HG03342 (cell line): ENCODE measurements around the gene ETV6.
"Not testable (repeated sequence)": the region's sequence is repeated elsewhere in the genome, so short reads cannot be mapped to it uniquely, and the experiment has no call there.

Source experiments
- ATAC-seq: cut with Tn5 transposase; IDR thresholded peaks from one replicate; pipeline ENCODE4 v1.9.1; 2021; ENCODE audit warnings: mild to moderate bottlenecking, moderate library complexity; ENCODE audit not compliant: unreplicated experiment

The ETV6 gene

DNA sequence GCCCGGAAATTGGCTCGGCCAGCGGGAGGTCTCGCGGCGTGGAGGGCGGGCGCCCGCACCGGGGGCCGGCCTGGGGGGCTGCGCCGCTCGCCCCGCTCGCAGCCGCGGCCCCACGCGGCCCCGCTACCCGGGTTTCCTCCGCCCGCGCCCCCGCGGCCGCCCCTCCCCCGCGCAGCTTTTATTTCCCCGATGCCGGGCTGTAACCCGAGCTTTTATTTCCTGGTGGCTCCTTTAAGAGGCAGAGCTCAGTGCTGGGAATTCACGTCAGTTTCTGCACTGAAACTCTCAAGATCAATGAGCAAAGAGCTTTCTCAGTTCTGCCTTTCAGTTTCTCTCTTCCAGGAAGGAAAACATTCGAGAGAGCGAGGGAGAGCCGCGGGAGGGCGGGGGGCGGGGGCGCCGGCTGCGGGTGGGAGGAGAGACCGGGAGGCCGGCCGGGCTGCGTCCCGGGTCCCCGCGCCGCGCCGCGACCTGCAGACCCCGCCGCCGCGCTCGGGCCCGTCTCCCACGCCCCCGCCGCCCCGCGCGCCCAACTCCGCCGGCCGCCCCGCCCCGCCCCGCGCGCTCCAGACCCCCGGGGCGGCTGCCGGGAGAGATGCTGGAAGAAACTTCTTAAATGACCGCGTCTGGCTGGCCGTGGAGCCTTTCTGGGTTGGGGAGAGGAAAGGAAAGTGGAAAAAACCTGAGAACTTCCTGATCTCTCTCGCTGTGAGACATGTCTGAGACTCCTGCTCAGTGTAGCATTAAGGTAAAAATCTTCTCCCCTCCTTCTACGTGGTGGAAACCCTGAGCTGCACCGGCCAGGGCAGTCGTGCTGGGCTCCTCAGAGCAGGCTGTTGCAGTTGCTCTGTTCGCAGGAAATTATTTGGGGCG, at the start of gene ETV6:
Gene ETV6 (plus strand): TSS at position 262 of the 873 bp plus-strand sequence. CDS start 454 bp downstream, at position 716.
- ATAC-seq, result peak; percentile 45

- ATAC-seq, result no peak
Measured at GRCh38 chr12:11600199-11600598, 49.3 kb upstream of the ETV6 start.

GRCh38 chr12:11601647-11602046, 47.8 kb upstream of the ETV6 start:
- no peak for ATAC-seq

- no peak for ATAC-seq
Measured at GRCh38 chr12:11607313-11608081, 42.0 kb upstream of the ETV6 start.

DNA sequence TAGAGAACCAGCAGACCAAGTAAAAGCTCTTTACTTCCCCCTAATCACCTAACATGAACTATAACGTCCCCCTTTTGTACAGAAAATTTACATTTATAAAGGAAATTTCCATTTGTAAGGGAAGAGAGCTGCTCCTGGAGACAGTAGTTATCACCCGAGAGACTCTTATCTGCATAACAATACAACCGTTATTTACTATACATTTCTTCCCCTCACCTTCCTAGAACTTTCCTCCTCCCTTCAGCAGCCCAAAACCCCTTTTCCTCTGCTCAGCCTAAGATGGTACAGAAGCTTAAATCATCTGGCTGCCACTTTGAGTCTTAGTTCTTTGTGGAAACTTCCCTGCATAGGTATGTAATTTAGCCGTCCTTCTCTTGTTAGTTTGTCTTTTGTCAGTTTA, 40.4 kb upstream of the ETV6 start:
- no peak for ATAC-seq

GRCh38 chr12:11615481-11615880, 34.0 kb upstream of the ETV6 start:
- ATAC-seq, result no peak

- no peak for ATAC-seq
Measured at GRCh38 chr12:11618046-11618445, 31.4 kb upstream of the ETV6 start.

DNA sequence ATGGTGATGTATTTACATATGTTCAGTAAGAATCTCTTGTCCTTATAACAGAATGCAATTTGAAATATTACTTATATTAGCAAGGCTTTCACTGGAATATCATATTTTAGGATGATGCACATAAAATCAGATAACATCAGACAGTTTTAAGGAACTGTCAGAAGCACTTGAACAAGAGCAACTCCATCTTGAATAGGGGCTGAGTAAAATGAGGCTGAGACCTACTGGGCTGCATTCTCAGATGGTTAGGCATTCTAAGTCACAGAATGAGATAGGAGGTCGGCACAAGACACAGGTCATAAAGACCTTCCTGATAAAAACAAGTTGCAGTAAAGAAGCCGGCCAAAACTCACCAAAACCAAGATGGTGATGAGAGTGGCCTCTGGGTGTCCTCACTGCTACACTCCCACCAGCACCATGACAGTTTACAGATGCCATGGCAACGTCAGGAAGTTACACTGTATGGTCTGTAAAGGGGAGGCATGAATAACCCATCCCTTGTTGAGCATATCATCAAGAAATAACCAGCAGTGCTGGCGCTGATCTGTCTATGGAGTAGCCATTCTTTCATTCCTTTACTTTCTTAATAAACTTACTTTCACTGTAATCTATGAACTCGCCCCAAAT, 27.6 kb upstream of the ETV6 start:
- no peak for ATAC-seq

GRCh38 chr12:11622876-11623281, 26.6 kb upstream of the ETV6 start:
- no peak for ATAC-seq

DNA sequence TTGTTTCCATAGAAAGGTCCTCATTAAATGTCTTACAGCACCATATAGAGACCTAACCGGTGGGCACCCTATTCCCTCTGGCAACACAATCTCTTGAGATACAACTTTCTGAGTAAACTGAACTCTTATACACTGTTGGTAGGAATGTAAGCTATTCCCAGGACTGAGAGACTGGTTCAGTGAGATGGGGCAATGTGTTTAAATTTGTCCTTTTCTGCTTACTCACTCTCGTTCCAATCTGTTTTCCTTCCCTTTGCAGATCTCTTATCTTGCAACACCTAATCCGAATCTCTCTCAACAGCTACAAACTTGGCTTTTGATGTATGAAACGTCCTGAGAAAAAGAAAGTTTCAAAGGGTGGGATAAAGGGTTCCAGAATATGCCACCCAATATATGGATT, 26.1 kb upstream of the ETV6 start:
- no peak for ATAC-seq

GRCh38 chr12:11624116-11624515, 25.4 kb upstream of the ETV6 start:
- no peak for ATAC-seq

GRCh38 chr12:11627709-11628108, 21.8 kb upstream of the ETV6 start:
- not testable (repeated sequence) for ATAC-seq

DNA sequence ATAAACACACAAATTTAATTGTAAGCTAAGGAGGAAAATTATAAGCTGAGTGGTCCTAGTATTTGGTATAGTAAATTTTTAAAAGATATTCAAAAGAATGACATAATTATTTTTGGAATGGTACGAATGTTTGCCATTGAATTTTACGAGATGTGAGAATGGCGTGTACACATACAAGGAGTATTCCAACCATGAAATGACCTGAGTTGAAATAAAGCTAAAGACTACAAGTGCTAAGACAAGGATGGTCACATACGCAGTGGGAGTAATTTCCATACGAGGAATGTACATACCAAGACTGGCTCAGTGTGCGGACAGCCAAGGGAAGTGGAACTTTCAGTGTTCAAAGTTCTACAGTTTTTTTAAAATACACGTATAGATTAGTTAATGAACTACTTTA, 21.1 kb upstream of the ETV6 start:
- no peak for ATAC-seq

DNA sequence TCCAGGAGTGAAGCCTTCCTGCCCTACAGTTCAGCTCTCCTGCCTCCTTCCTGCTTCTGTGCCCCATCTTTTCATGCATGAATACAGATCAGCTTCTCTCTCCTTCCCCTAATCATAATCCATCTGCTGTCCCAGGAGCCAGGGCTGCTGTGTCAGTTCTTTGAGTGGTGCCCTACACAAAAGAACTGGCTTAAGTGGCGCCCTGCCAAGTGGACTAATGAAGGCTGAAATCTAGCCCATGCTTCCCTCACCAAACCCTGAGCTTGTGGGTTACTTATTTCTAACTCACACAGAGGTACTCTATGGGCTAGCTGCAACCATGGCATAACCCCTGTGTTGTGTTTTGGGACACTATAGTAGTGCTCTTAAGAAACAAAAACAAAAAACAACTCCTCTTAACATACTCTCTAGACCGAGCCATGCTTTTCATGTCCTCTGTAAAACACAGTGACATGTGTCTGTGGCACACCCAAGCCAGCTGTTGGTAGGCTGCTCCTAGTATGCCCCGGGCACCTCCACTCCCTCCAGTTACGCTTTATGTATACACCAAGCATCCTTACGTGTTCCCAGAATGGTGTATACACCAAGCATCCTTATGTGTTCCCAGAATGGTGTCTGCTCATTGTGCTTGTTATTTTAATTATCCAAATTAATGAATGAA, 19.3 kb upstream of the ETV6 start:
- ATAC-seq, result no peak

DNA sequence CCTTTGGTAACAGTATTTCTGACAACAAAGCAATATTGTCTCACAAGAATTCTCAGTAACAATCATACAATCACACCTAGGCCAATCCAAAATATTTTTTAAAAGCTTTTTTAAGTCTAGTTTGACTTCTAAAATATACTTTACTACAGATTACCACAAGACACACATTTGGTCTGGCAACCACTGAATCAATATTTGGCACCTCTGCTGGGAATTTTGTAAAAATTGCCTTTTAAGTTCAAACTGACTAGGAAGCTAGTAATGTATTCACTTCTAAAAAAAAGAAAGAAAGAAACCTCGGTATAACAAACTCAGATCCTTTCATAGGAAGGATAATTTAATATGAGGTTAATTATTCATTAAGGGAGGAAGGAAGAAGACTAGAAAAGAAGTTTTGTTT, 18.2 kb upstream of the ETV6 start:
- no peak for ATAC-seq

DNA sequence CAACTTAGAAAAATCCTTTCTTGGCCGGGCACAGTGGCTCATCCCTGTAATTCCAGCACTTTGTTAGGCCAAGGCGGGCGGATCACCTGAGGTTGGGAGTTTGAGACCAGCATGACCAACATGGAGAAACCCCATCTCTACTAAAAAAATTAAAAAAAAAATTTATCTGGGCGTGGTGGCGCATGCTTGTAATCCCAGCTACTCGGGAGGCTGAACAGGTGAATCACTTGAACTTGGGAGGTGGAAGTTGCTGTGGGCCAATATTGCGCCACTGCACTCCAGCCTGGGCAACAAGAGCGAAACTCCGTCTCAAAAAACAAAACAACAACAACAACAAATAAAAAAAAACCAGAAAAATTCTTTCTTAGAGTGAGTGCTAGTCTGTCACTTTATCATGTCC, 17.6 kb upstream of the ETV6 start:
- ATAC-seq, result not testable (repeated sequence)

DNA sequence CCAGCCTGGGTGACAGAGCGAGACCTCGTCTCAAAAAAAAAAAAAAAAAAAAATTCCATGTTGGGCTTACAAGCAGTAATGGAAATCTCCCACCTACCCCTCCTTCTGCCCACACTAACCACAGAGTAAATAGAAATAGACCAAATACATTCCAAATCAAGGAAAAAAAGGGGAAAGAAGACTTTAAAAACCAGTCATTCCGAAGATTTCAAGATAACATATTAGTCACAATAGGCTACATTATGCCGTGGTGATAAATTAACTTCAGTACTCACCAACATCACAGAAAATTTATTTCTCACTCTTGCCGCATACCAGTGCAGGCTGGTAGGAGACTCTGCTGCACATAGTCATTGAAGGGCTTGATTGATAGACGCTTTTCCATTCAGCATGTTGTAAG, 15.5 kb upstream of the ETV6 start:
- ATAC-seq, result no peak

DNA sequence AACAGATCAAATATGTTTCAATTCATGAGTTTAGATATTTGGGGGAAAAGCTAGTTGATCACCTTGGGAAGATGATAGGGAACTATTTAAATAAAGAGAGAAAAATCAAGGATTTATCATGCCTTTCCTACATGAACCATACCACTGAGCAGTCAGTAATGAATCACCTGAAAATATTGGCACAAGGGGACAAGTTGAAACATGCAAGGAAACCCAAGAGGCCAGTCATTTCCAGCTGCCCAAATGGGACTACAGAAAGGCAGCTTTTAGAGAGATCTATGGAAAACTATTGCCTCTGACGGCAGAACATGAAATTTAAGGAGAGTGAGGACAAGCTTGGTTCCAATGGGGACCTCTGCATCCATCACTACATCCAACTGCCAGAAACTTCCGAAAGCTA, 14.1 kb upstream of the ETV6 start:
- no peak for ATAC-seq

- no peak for ATAC-seq
Measured at GRCh38 chr12:11638315-11638916, 11.1 kb upstream of the ETV6 start.

- ATAC-seq, result no peak
Measured at GRCh38 chr12:11639454-11639853, 10.0 kb upstream of the ETV6 start.

DNA sequence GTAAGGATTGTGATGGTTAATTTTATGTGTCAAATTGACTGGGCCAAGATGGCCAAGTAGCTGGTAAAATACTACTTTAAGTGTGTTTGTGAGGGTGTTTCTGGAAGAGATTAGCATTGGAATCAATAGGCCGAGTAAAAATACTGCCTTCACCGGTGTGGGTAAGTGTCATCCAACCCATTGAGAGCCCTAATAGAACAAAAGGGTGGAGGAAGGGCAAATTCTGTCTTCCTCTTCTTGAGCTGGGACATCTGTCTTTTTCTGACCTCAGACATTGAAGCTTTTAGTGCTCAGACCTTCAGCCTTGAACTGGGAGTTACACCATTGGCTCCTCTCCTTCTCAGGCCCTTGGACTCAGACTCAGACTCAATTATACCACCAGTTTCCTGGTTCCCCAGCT, 8.0 kb upstream of the ETV6 start:
- no peak for ATAC-seq
